Duodenal mucosa (tissue), 2 donors: ENCODE results near the gene EDA.

ENCODE experiments used
- H3K27ac ChIP-seq: one replicate; pipeline ENCODE4 v1.7.0; 2013; ENCODE audit warnings: low read depth, low read length
- H3K27me3 ChIP-seq, 2 donors: one replicate each; pipeline ENCODE4 v1.7.0; 2013; ENCODE audit warnings: low read length in 2 of 2, control low read depth in 1 of 2; ENCODE audit not compliant: insufficient read depth in 2 of 2, control insufficient read depth in 1 of 2
- H3K36me3 ChIP-seq, 2 donors: one replicate each; pipeline ENCODE4 v1.7.0; 2013; ENCODE audit warnings: low read length in 2 of 2, control low read depth in 1 of 2; ENCODE audit not compliant: insufficient read depth in 2 of 2, control insufficient read depth in 1 of 2
- H3K4me1 ChIP-seq, 2 donors: one replicate each; pipeline ENCODE4 v1.7.0; 2013; ENCODE audit warnings: low read length in 2 of 2, control low read depth in 1 of 2; ENCODE audit not compliant: insufficient read depth in 2 of 2, control insufficient read depth in 1 of 2
- H3K4me3 ChIP-seq, 2 donors: one replicate each; pipeline ENCODE4 v1.7.0; 2013; ENCODE audit warnings: low read length in 2 of 2, low read depth in 1 of 2
- H3K9ac ChIP-seq, 2 donors: one replicate each; pipeline ENCODE4 v1.7.0; 2013; ENCODE audit warnings: low read length in 2 of 2, low read depth in 1 of 2
- H3K9me3 ChIP-seq, 2 donors: one replicate each; pipeline ENCODE4 v1.7.0; 2013; ENCODE audit warnings: low read length in 2 of 2, control low read depth in 1 of 2; ENCODE audit not compliant: control insufficient read depth in 1 of 2

The EDA gene

GRCh38 chrX:70030301-70030767 is 414.4 kb downstream of the EDA start:
- Histone ChIP-seq H3K9ac (no peak overlapping the region), H3K4me1 (no peaks in the 10 kb centered on the region), H3K27me3 (no peaks in the 10 kb centered on the region), H3K36me3 (no peaks in the 10 kb centered on the region), H3K4me3 (no peak overlapping the region), H3K9me3 (no peaks in the 10 kb centered on the region), H3K27ac (no peak overlapping the region)

- Histone ChIP-seq H3K27me3 (no peaks in the 10 kb centered on the region), H3K36me3 (no peaks in the 10 kb centered on the region), H3K9me3 (no peaks in the 10 kb centered on the region), H3K9ac (no peak overlapping the region), H3K4me1 (no peaks in the 10 kb centered on the region), H3K27ac (no peak overlapping the region), H3K4me3 (no peak overlapping the region)
These were observed 416.9 kb downstream of the EDA start for GRCh38 chrX:70032792-70033191.

GRCh38 chrX:70033348-70034051 is 417.6 kb downstream of the EDA start:
- H3K4me3 ChIP-seq = no peak overlapping the region
- no peak overlapping the region for H3K9ac ChIP-seq
- no peaks in the 10 kb centered on the region for H3K36me3 ChIP-seq
- H3K9me3 ChIP-seq = no peaks in the 10 kb centered on the region
- H3K27me3 ChIP-seq = no peaks in the 10 kb centered on the region
- no peaks in the 10 kb centered on the region for H3K4me1 ChIP-seq
- H3K27ac ChIP-seq = no peak overlapping the region

GRCh38 chrX:70034646-70035045 is 418.7 kb downstream of the EDA start:
- Histone ChIP-seq H3K9ac (no peak overlapping the region), H3K4me1 (no peaks in the 10 kb centered on the region), H3K9me3 (no peaks in the 10 kb centered on the region), H3K36me3 (no peaks in the 10 kb centered on the region), H3K27ac (no peak overlapping the region), H3K4me3 (no peak overlapping the region), H3K27me3 (no peaks in the 10 kb centered on the region)

GRCh38 chrX:70038515-70038914 is 422.6 kb downstream of the EDA start:
- Histone ChIP-seq H3K27me3 (no peaks in the 10 kb centered on the region), H3K36me3 (no peaks in the 10 kb centered on the region), H3K9me3 (no peaks in the 10 kb centered on the region), H3K4me1 (no peaks in the 10 kb centered on the region), H3K9ac (no peak overlapping the region), H3K27ac (no peak overlapping the region), H3K4me3 (no peak overlapping the region)

GRCh38 chrX:70038951-70039350 is 423.0 kb downstream of the EDA start:
- Histone ChIP-seq H3K9me3 (no peaks in the 10 kb centered on the region), H3K4me1 (no peaks in the 10 kb centered on the region), H3K4me3 (no peak overlapping the region), H3K27ac (no peak overlapping the region), H3K36me3 (no peaks in the 10 kb centered on the region), H3K9ac (no peak overlapping the region), H3K27me3 (no peaks in the 10 kb centered on the region)

- Histone ChIP-seq H3K4me1 (no peaks in the 10 kb centered on the region), H3K9me3 (no peaks in the 10 kb centered on the region), H3K27me3 (no peaks in the 10 kb centered on the region), H3K4me3 (no peak overlapping the region), H3K9ac (no peak overlapping the region), H3K36me3 (no peaks in the 10 kb centered on the region), H3K27ac (no peak overlapping the region)
These were observed 423.8 kb downstream of the EDA start for GRCh38 chrX:70039758-70040157.

GRCh38 chrX:70041993-70042392 is 426.1 kb downstream of the EDA start:
- Histone ChIP-seq H3K9ac (no peak overlapping the region), H3K9me3 (no peaks in the 10 kb centered on the region), H3K4me1 (no peaks in the 10 kb centered on the region), H3K27ac (no peak overlapping the region), H3K27me3 (no peaks in the 10 kb centered on the region), H3K36me3 (no peaks in the 10 kb centered on the region), H3K4me3 (no peak overlapping the region)

GRCh38 chrX:70042399-70043371 is 426.8 kb downstream of the EDA start:
- no peak overlapping the region for H3K9ac ChIP-seq
- no peaks in the 10 kb centered on the region for H3K27me3 ChIP-seq
- no peak overlapping the region for H3K4me3 ChIP-seq

GRCh38 chrX:70043685-70044084 is 427.8 kb downstream of the EDA start:
- Histone ChIP-seq H3K27ac (no peak overlapping the region), H3K36me3 (no peaks in the 10 kb centered on the region), H3K4me3 (no peak overlapping the region), H3K27me3 (no peaks in the 10 kb centered on the region), H3K9me3 (no peaks in the 10 kb centered on the region), H3K9ac (no peak overlapping the region), H3K4me1 (no peaks in the 10 kb centered on the region)

More at GRCh38 chrX:70042399-70043371, 426.8 kb downstream of the EDA start:
- Histone ChIP-seq H3K9me3 (no peaks in the 10 kb centered on the region), H3K27ac (no peak overlapping the region), H3K36me3 (no peaks in the 10 kb centered on the region), H3K4me1 (no peaks in the 10 kb centered on the region)
